Measurements from ENCODE around the gene FHOD1.
A peak's percentile ranks its signal among the peaks of the same experiment; 100 is the strongest.

Gene FHOD1

GRCh38 chr16:67277294-67277998 lies 30.2 kb upstream of the FHOD1 start:
- no peak for TF ChIP-seq CTCF (conservative IDR thresholded peaks at IDR 0.05; ENCODE audit: low read depth)
- peak overlapping the region; percentile 97 for H3K27ac ChIP-seq
- peak; percentile 95 for DNase-seq (ENCODE audit: low spot score)
- CTCF ChIA-PET, result interaction anchor here (0.7 to 2.7 kb wide), 2 partner anchors 17 to 1841 kb away, joined by 3 to 12 read pairs; no protein-coding TSS in a partner anchor
- POLR2A ChIA-PET (ENCODE audit: low non-redundant PET), result interaction anchor here (0.6 to 1.4 kb wide), 3 partner anchors 12 to 31 kb away, joined by 3 to 4 read pairs (median 3); no protein-coding TSS in a partner anchor

GRCh38 chr16:67275321-67275720 lies 28.0 kb upstream of the FHOD1 start:
- ChIA-PET POLR2A (ENCODE audit: low non-redundant PET) (no interaction called here), CTCF (no interaction called here)
- H3K27ac ChIP-seq, result no peak overlapping the region
- DNase-seq (ENCODE audit: low spot score), result no peak
- TF ChIP-seq CTCF (conservative IDR thresholded peaks at IDR 0.05; ENCODE audit: low read depth), result no peak

- no peak for TF ChIP-seq CTCF (conservative IDR thresholded peaks at IDR 0.05; ENCODE audit: low read depth)
- DNase-seq (ENCODE audit: low spot score), result no peak
- CTCF ChIA-PET, result interaction anchor here (1.2 kb wide), 1 partner anchor 11 kb away, joined by 4 read pairs; no protein-coding TSS in a partner anchor
- H3K27ac ChIP-seq, result peak overlapping the region; percentile 34
- POLR2A ChIA-PET (ENCODE audit: low non-redundant PET), result no interaction called here
Measured at GRCh38 chr16:67271446-67271845, 24.2 kb upstream of the FHOD1 start.

GRCh38 chr16:67270931-67271338 lies 23.7 kb upstream of the FHOD1 start:
- POLR2A ChIA-PET (ENCODE audit: low non-redundant PET), result no interaction called here

GRCh38 chr16:67269766-67270165 lies 22.5 kb upstream of the FHOD1 start:
- no peak for TF ChIP-seq CTCF (conservative IDR thresholded peaks at IDR 0.05; ENCODE audit: low read depth)
- DNase-seq (ENCODE audit: low spot score), result no peak
- H3K27ac ChIP-seq, result peak overlapping the region; percentile 15; the same call in 1 of the 2 replicates
- POLR2A ChIA-PET (ENCODE audit: low non-redundant PET), result no interaction called here
- CTCF ChIA-PET, result no interaction called here

More at GRCh38 chr16:67270931-67271338, 23.7 kb upstream of the FHOD1 start:
- no peak for DNase-seq (ENCODE audit: low spot score)
- H3K27ac ChIP-seq, result peak overlapping the region; percentile 34
- TF ChIP-seq CTCF (conservative IDR thresholded peaks at IDR 0.05; ENCODE audit: low read depth), result no peak
- CTCF ChIA-PET, result interaction anchor here (1.2 kb wide), 1 partner anchor 11 kb away, joined by 4 read pairs; no protein-coding TSS in a partner anchor

GRCh38 chr16:67268136-67268579 lies 20.9 kb upstream of the FHOD1 start:
- no peak for DNase-seq (ENCODE audit: low spot score)
- ChIA-PET CTCF (interaction anchor here (0.5 to 0.7 kb wide), 2 partner anchors 19 to 300 kb away, joined by 3 to 6 read pairs; partner anchors contain the start of gene SLC9A5), POLR2A (ENCODE audit: low non-redundant PET) (no interaction called here)
- no peak for TF ChIP-seq CTCF (conservative IDR thresholded peaks at IDR 0.05; ENCODE audit: low read depth)
- H3K27ac ChIP-seq, result no peak overlapping the region; the same call in 1 of the 2 replicates
